Calu3 (cell line): ENCODE data around the gene DIAPH2. TPM values are rescaled to one million over a fixed set of nuclear protein-coding genes. Genes with fewer than 3 reads are reported as not detected.

Experiments
- BruUV-seq: library from RNA; stranded (reverse); fragments of 400-500 nt; replicated peaks from 2 replicates; lab custom pipeline; 2021; lab: Mats Ljungman, UMichigan
- CTCF ChIA-PET: fragments of 300-600 bp; sonication (Branson Sonifier 250); formaldehyde crosslinking; loops from one replicate; lab custom pipeline; 2022; ENCODE audit warnings: antibody characterized with exemption; lab: Charles Lee
- DNase-seq: peaks from one replicate; pipeline ENCODE4 v3.0.0; 2022
- H3K27ac Mint-ChIP-seq: one replicate; pipeline ENCODE4 v1.8.0; 2022; ENCODE audit warnings: mixed read lengths; ENCODE audit not compliant: unreplicated experiment
- H3K27me3 Mint-ChIP-seq: one replicate; pipeline ENCODE4 v1.8.0; 2022; ENCODE audit warnings: mixed read lengths; ENCODE audit not compliant: unreplicated experiment
- H3K36me3 Mint-ChIP-seq: one replicate; pipeline ENCODE4 v1.8.0; 2022; ENCODE audit warnings: mild to moderate bottlenecking, moderate library complexity, mixed read lengths; ENCODE audit not compliant: insufficient read depth, unreplicated experiment
- H3K4me1 Mint-ChIP-seq: one replicate; pipeline ENCODE4 v1.8.0; 2022; ENCODE audit warnings: mild to moderate bottlenecking, low read depth, mixed read lengths; ENCODE audit not compliant: unreplicated experiment
- H3K4me3 Mint-ChIP-seq: one replicate; pipeline ENCODE4 v1.8.0; 2022; ENCODE audit warnings: mild to moderate bottlenecking, low read depth, moderate library complexity, mixed read lengths; ENCODE audit not compliant: unreplicated experiment
- H3K9me3 Mint-ChIP-seq: one replicate; pipeline ENCODE4 v1.8.0; 2022; ENCODE audit warnings: low read depth, mixed read lengths; ENCODE audit not compliant: unreplicated experiment
- CTCF ChIP-seq: fragments of 200-600 bp; IDR thresholded peaks from one replicate; pipeline ENCODE4 v1.8.0; 2022; ENCODE audit warnings: antibody characterized with exemption; ENCODE audit not compliant: unreplicated experiment
- intact Hi-C: fragments of 100-400 bp; cut with micrococcal nuclease; formaldehyde crosslinking; loops from one replicate; pipeline ENCODE4 v1.10.0; 2022; ENCODE audit not compliant: unreplicated experiment
- total RNA-seq: library from RNA; stranded (reverse); gene quantifications from 2 replicates; pipeline ENCODE4 v1.2.3, GENCODE V29; 2022

The DIAPH2 gene
- total RNA-seq, 1 experiment from 2014 or later = 24.2 TPM

GRCh38 chrX:97529536-97530200 lies 845.0 kb downstream of the DIAPH2 start:
- no peak for DNase-seq
- Mint-ChIP-seq H3K4me1 (peaks cover 9% of the 10 kb centered on the region), H3K36me3 (no peaks in the 10 kb centered on the region), H3K27ac (no peak overlapping the region), H3K27me3 (no peaks in the 10 kb centered on the region), H3K4me3 (no peak overlapping the region), H3K9me3 (peaks cover 20% of the 10 kb centered on the region)
- TF ChIP-seq CTCF = no peak
- CTCF ChIA-PET = no interaction called here
- intact Hi-C loops = no loop called here
- BruUV-seq = no TSS peak

GRCh38 chrX:97531825-97532224 lies 847.2 kb downstream of the DIAPH2 start:
- CTCF ChIA-PET = no interaction called here
- no TSS peak for BruUV-seq
- H3K36me3 Mint-ChIP-seq = no peaks in the 10 kb centered on the region
- no peaks in the 10 kb centered on the region for H3K4me1 Mint-ChIP-seq
- no peak overlapping the region for H3K27ac Mint-ChIP-seq
- no peak for TF ChIP-seq CTCF
- DNase-seq = no peak
- no peak overlapping the region for H3K4me3 Mint-ChIP-seq
- no peaks in the 10 kb centered on the region for H3K27me3 Mint-ChIP-seq
- intact Hi-C loops = no loop called here
- H3K9me3 Mint-ChIP-seq = peaks cover 20% of the 10 kb centered on the region

- CTCF ChIA-PET = no interaction called here
- no TSS peak for BruUV-seq
- H3K4me1 Mint-ChIP-seq = no peaks in the 10 kb centered on the region
- no peak overlapping the region for H3K27ac Mint-ChIP-seq
- no peak overlapping the region for H3K4me3 Mint-ChIP-seq
- H3K27me3 Mint-ChIP-seq = no peaks in the 10 kb centered on the region
- no peak for DNase-seq
- no peaks in the 10 kb centered on the region for H3K36me3 Mint-ChIP-seq
- intact Hi-C loops = no loop called here
- TF ChIP-seq CTCF = no peak
- H3K9me3 Mint-ChIP-seq = no peaks in the 10 kb centered on the region
Observed at GRCh38 chrX:97538745-97539144, 854.1 kb downstream of the DIAPH2 start.

- intact Hi-C loops = no loop called here
- CTCF ChIA-PET = no interaction called here
- no TSS peak for BruUV-seq
- Mint-ChIP-seq H3K27ac (no peak overlapping the region), H3K4me1 (no peaks in the 10 kb centered on the region), H3K9me3 (no peaks in the 10 kb centered on the region), H3K36me3 (no peaks in the 10 kb centered on the region), H3K27me3 (no peaks in the 10 kb centered on the region), H3K4me3 (no peak overlapping the region)
- peak; percentile 2 for DNase-seq
- no peak for TF ChIP-seq CTCF
Observed at GRCh38 chrX:97539970-97540519, 855.4 kb downstream of the DIAPH2 start.
